CMK (cell line): ENCODE measurements around the gene CD55.
"Not testable (repeated sequence)": the region's sequence is repeated elsewhere in the genome, so short reads cannot be mapped to it uniquely, and the experiment has no call there.

Experiments
- DNase-seq: peaks from one replicate; pipeline ENCODE4 v3.0.0-alpha.2; 2010; ENCODE audit warnings: low read depth

The CD55 gene

GRCh38 chr1:207305489-207305873 is 16.0 kb upstream of the CD55 start:
- no peak for DNase-seq

GRCh38 chr1:207306023-207306422 is 15.5 kb upstream of the CD55 start:
- DNase-seq = no peak

- no peak for DNase-seq
These were observed 14.9 kb upstream of the CD55 start for GRCh38 chr1:207306603-207307002.

- DNase-seq = no peak
These were observed 12.9 kb upstream of the CD55 start for GRCh38 chr1:207308451-207309190.

- peak; percentile 52 for DNase-seq
These were observed 11.7 kb upstream of the CD55 start for GRCh38 chr1:207309745-207310273.

- DNase-seq = no peak
These were observed 9.4 kb upstream of the CD55 start for GRCh38 chr1:207311888-207312603.

- no peak for DNase-seq
These were observed 8.9 kb upstream of the CD55 start for GRCh38 chr1:207312604-207312920.

- DNase-seq = no peak
These were observed 8.3 kb upstream of the CD55 start for GRCh38 chr1:207313131-207313530.

GRCh38 chr1:207314816-207315215 is 6.7 kb upstream of the CD55 start:
- no peak for DNase-seq

- DNase-seq = no peak
These were observed 6.0 kb upstream of the CD55 start for GRCh38 chr1:207315435-207315834.

GRCh38 chr1:207316141-207316540 is 5.3 kb upstream of the CD55 start:
- no peak for DNase-seq

GRCh38 chr1:207316622-207317391 is 4.7 kb upstream of the CD55 start:
- DNase-seq = peak; percentile 52

- no peak for DNase-seq
These were observed 3.9 kb upstream of the CD55 start for GRCh38 chr1:207317561-207317960.

- no peak for DNase-seq
These were observed 3.3 kb upstream of the CD55 start for GRCh38 chr1:207318072-207318619.

GRCh38 chr1:207319199-207319598 is 2.3 kb upstream of the CD55 start:
- no peak for DNase-seq

- not testable (repeated sequence) for DNase-seq
These were observed 1.4 kb upstream of the CD55 start for GRCh38 chr1:207320105-207320504.

- DNase-seq = no peak
These were observed 540 bp downstream of the CD55 start for GRCh38 chr1:207321790-207322645.

GRCh38 chr1:207323425-207324225 is 2.1 kb downstream of the CD55 start:
- DNase-seq = no peak

- DNase-seq = peak; percentile 58
These were observed 6.5 kb downstream of the CD55 start for GRCh38 chr1:207328004-207328403.

GRCh38 chr1:207328908-207329440 is 7.5 kb downstream of the CD55 start:
- no peak for DNase-seq
